Measurements from ENCODE around the gene LZTS2.
A peak's percentile ranks its signal among the peaks of the same experiment; 100 is the strongest.

The LZTS2 gene

DNA sequence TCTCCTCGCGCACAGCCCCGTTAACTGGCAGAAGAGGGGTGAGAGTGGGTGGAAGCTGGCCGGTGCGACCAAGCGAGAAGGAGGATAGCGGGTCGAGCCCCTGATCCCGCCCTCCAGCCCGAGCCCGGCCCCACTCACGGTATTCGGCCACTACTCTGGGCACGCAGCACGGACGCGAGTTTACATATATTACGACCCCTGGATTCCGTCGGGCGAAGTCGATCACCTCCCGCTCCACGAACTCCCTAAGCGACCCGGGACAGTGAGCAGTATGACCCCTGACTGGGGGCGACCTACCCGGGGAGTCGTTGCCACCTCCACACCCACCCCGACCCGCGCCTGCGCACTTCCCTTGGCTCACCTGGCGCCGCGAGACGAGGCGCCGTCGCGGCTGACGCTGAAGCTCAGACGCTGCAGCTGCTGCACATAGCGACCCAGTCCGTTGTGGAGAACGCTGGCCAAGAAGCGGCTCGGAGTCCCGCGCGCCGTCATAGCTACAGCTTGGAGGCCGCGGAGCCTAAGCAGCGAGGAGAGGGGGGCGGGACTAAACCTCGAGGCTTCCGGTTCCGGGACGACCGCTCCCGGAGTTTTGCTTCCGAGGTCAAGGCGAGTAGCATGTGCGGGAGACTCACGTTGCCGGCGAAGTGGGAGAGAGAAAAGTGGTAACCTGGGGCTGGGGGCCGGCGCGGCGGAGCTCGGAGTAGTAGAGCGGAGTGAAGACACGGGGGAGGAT, 12.5 kb upstream of the LZTS2 start, which contains the start of the genes MRPL43 and TWNK:
TSS of gene MRPL43 (minus strand) at position 546 of the 733 bp plus-strand sequence. CDS start at position 492, 54 bp downstream.
TSS of gene TWNK (plus strand) at position 592 of the 733 bp plus-strand sequence. CDS start 668 bp downstream, outside the sequence.
- no peak for TF ChIP-seq SNAI2 (CRISPR knock-in tag; IDR thresholded peaks at IDR 0.05)
- TF ChIP-seq, protein P1, sequence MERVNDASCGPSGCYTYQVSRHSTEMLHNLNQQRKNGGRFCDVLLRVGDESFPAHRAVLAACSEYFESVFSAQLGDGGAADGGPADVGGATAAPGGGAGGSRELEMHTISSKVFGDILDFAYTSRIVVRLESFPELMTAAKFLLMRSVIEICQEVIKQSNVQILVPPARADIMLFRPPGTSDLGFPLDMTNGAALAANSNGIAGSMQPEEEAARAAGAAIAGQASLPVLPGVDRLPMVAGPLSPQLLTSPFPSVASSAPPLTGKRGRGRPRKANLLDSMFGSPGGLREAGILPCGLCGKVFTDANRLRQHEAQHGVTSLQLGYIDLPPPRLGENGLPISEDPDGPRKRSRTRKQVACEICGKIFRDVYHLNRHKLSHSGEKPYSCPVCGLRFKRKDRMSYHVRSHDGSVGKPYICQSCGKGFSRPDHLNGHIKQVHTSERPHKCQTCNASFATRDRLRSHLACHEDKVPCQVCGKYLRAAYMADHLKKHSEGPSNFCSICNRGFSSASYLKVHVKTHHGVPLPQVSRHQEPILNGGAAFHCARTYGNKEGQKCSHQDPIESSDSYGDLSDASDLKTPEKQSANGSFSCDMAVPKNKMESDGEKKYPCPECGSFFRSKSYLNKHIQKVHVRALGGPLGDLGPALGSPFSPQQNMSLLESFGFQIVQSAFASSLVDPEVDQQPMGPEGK (CRISPR knock-in tag; IDR thresholded peaks at IDR 0.05; ENCODE audit: borderline replicate concordance): no peak
- TF ChIP-seq TOX (CRISPR knock-in tag; IDR thresholded peaks at IDR 0.05; ENCODE audit: borderline replicate concordance): no peak
- no peak for TF ChIP-seq OSR1 (CRISPR knock-in tag; IDR thresholded peaks at IDR 0.05)
- no peak for TF ChIP-seq ESRRG (CRISPR knock-in tag; IDR thresholded peaks at IDR 0.05)
- no peak for TF ChIP-seq RARB (CRISPR knock-in tag; IDR thresholded peaks at IDR 0.05)
- TF ChIP-seq, protein P2, sequence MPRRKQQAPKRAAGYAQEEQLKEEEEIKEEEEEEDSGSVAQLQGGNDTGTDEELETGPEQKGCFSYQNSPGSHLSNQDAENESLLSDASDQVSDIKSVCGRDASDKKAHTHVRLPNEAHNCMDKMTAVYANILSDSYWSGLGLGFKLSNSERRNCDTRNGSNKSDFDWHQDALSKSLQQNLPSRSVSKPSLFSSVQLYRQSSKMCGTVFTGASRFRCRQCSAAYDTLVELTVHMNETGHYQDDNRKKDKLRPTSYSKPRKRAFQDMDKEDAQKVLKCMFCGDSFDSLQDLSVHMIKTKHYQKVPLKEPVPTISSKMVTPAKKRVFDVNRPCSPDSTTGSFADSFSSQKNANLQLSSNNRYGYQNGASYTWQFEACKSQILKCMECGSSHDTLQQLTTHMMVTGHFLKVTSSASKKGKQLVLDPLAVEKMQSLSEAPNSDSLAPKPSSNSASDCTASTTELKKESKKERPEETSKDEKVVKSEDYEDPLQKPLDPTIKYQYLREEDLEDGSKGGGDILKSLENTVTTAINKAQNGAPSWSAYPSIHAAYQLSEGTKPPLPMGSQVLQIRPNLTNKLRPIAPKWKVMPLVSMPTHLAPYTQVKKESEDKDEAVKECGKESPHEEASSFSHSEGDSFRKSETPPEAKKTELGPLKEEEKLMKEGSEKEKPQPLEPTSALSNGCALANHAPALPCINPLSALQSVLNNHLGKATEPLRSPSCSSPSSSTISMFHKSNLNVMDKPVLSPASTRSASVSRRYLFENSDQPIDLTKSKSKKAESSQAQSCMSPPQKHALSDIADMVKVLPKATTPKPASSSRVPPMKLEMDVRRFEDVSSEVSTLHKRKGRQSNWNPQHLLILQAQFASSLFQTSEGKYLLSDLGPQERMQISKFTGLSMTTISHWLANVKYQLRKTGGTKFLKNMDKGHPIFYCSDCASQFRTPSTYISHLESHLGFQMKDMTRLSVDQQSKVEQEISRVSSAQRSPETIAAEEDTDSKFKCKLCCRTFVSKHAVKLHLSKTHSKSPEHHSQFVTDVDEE (CRISPR knock-in tag; IDR thresholded peaks at IDR 0.05): no peak
- no peak for TF ChIP-seq ZNF70 (CRISPR knock-in tag; IDR thresholded peaks at IDR 0.05)
- no peak for TF ChIP-seq ZFP3 (CRISPR knock-in tag; IDR thresholded peaks at IDR 0.05)
- ATAC-seq: peak; percentile 94

DNA sequence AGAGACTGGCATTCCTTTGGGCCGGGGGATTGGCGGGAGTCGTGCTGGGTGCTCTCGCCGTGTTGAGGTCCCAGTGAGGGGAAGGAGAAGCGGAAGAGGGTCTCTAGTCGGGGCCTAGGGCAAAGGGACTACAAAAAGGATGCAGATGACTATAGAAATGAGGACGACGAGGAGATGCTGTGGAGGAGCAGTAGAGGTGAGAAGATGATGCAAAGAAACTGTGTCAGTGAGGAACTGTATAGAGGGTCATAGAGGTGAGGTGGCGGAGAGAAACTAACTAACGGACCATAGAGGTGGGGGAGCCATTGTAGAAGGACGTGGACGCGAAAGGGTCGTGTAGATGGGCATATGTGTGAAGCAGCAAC, 11.9 kb upstream of the LZTS2 start:
- ATAC-seq: peak; percentile 20

DNA sequence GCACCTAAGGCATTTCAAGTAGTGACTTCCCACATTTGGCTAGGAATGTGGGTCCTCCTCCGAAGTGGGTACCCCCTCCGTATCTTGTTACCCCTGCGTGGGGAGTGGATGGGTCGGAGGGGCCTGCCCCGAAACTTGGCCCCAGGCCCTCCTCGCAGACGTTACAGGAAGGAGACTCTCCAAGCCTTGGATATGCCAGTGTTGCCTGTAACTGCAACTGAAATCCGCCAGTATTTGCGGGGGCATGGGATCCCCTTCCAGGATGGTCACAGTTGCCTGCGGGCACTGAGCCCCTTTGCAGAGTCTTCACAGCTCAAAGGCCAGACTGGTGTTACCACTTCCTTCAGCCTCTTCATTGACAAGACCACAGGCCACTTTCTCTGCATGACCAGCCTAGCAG, 11.4 kb upstream of the LZTS2 start:
- ATAC-seq: no peak
- TF ChIP-seq ZFP3 (CRISPR knock-in tag; IDR thresholded peaks at IDR 0.05) (no peak), ZNF70 (CRISPR knock-in tag; IDR thresholded peaks at IDR 0.05) (no peak), ZFP30 (CRISPR knock-in tag; IDR thresholded peaks at IDR 0.05) (no peak), ZNF565 (CRISPR knock-in tag; conservative IDR thresholded peaks at IDR 0.05; ENCODE audit: low read depth) (no peak), CSDC2 (CRISPR knock-in tag; IDR thresholded peaks at IDR 0.05) (no peak), TOX (CRISPR knock-in tag; IDR thresholded peaks at IDR 0.05; ENCODE audit: borderline replicate concordance) (no peak), ARNTL (CRISPR knock-in tag; IDR thresholded peaks at IDR 0.05; ENCODE audit: borderline replicate concordance, low read depth) (no peak), GLIS3 (CRISPR knock-in tag; IDR thresholded peaks at IDR 0.05) (no peak), OSR1 (CRISPR knock-in tag; IDR thresholded peaks at IDR 0.05) (no peak)
- TF ChIP-seq, protein P2 (CRISPR knock-in tag; IDR thresholded peaks at IDR 0.05): no peak
- TF ChIP-seq, protein P3, sequence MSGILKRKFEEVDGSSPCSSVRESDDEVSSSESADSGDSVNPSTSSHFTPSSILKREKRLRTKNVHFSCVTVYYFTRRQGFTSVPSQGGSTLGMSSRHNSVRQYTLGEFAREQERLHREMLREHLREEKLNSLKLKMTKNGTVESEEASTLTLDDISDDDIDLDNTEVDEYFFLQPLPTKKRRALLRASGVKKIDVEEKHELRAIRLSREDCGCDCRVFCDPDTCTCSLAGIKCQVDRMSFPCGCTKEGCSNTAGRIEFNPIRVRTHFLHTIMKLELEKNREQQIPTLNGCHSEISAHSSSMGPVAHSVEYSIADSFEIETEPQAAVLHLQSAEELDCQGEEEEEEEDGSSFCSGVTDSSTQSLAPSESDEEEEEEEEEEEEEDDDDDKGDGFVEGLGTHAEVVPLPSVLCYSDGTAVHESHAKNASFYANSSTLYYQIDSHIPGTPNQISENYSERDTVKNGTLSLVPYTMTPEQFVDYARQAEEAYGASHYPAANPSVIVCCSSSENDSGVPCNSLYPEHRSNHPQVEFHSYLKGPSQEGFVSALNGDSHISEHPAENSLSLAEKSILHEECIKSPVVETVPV (CRISPR knock-in tag; IDR thresholded peaks at IDR 0.05): no peak

More for the DNA sequence above, 11.9 kb upstream of the LZTS2 start:
- TF ChIP-seq PPARA (CRISPR knock-in tag; IDR thresholded peaks at IDR 0.05; ENCODE audit: borderline replicate concordance) (no peak), ZNF8 (CRISPR knock-in tag; IDR thresholded peaks at IDR 0.05) (no peak), RARB (CRISPR knock-in tag; IDR thresholded peaks at IDR 0.05) (no peak), BACH2 (CRISPR knock-in tag; IDR thresholded peaks at IDR 0.05; ENCODE audit: borderline replicate concordance) (no peak), ZFP30 (CRISPR knock-in tag; IDR thresholded peaks at IDR 0.05) (no peak), ESRRG (CRISPR knock-in tag; IDR thresholded peaks at IDR 0.05) (no peak), ZFP3 (CRISPR knock-in tag; IDR thresholded peaks at IDR 0.05) (no peak), ZNF70 (CRISPR knock-in tag; IDR thresholded peaks at IDR 0.05) (no peak), ZC3H10 (CRISPR knock-in tag; IDR thresholded peaks at IDR 0.05) (no peak), TOX (CRISPR knock-in tag; IDR thresholded peaks at IDR 0.05; ENCODE audit: borderline replicate concordance) (no peak), ARNTL (CRISPR knock-in tag; IDR thresholded peaks at IDR 0.05; ENCODE audit: borderline replicate concordance, low read depth) (no peak), ZNF565 (CRISPR knock-in tag; conservative IDR thresholded peaks at IDR 0.05; ENCODE audit: low read depth) (no peak)
- TF ChIP-seq, protein P4, sequence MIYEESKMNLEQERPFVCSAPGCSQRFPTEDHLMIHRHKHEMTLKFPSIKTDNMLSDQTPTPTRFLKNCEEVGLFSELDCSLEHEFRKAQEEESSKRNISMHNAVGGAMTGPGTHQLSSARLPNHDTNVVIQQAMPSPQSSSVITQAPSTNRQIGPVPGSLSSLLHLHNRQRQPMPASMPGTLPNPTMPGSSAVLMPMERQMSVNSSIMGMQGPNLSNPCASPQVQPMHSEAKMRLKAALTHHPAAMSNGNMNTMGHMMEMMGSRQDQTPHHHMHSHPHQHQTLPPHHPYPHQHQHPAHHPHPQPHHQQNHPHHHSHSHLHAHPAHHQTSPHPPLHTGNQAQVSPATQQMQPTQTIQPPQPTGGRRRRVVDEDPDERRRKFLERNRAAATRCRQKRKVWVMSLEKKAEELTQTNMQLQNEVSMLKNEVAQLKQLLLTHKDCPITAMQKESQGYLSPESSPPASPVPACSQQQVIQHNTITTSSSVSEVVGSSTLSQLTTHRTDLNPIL (CRISPR knock-in tag; IDR thresholded peaks at IDR 0.05; ENCODE audit: low read depth): no peak
- TF ChIP-seq, protein P2 (CRISPR knock-in tag; IDR thresholded peaks at IDR 0.05): no peak

All from SK-N-SH treated with all-trans-retinoic acid at 6 μM for 48 hours (cell line).